SK-N-SH treated with all-trans-retinoic acid at 6 μM for 48 hours (cell line): ENCODE measurements around the gene PIGS.

ENCODE experiments used
- ARNTL ChIP-seq: fragments of 450-650 bp; formaldehyde crosslinking; IDR thresholded peaks from 2 replicates; pipeline ENCODE4 v1.5.0; 2020; ENCODE audit warnings: low read depth, mild to moderate bottlenecking, moderate library complexity, borderline replicate concordance
- BACH2 ChIP-seq: fragments of 250-450 bp; sonication (Bioruptor Pico); IDR thresholded peaks from 2 replicates; pipeline ENCODE4 v1.9.0; 2021; ENCODE audit warnings: mild to moderate bottlenecking, borderline replicate concordance
- ESRRG ChIP-seq: fragments of 250-450 bp; sonication (Bioruptor Pico); IDR thresholded peaks from 2 replicates; pipeline ENCODE4 v1.6.1; 2021; ENCODE audit warnings: mild to moderate bottlenecking
- ISL1 ChIP-seq: fragments of 250-450 bp; sonication (Bioruptor Pico); IDR thresholded peaks from 2 replicates; pipeline ENCODE4 v2.1.2; 2022; ENCODE audit warnings: mild to moderate bottlenecking, moderate library complexity
- OSR1 ChIP-seq: fragments of 250-450 bp; sonication (Bioruptor Pico); IDR thresholded peaks from 2 replicates; pipeline ENCODE4 v1.8.0; 2022; ENCODE audit warnings: moderate library complexity, mild to moderate bottlenecking, inconsistent platforms
- RARB ChIP-seq: fragments of 250-450 bp; sonication (Bioruptor Pico); IDR thresholded peaks from 2 replicates; pipeline ENCODE4 v1.8.0; 2021; ENCODE audit warnings: mild to moderate bottlenecking, moderate library complexity
- TCF4 ChIP-seq: fragments of 250-450 bp; sonication (Bioruptor Pico); IDR thresholded peaks from 2 replicates; pipeline ENCODE4 v1.8.0; 2021; ENCODE audit warnings: mild to moderate bottlenecking, moderate library complexity, borderline replicate concordance
- TOX ChIP-seq: fragments of 250-450 bp; sonication (Bioruptor Pico); IDR thresholded peaks from 2 replicates; pipeline ENCODE4 v1.8.0; 2021; ENCODE audit warnings: mild to moderate bottlenecking, moderate library complexity, borderline replicate concordance
- ZFP30 ChIP-seq: fragments of 450-650 bp; formaldehyde crosslinking; IDR thresholded peaks from 2 replicates; pipeline ENCODE4 v1.5.0; 2022; ENCODE audit warnings: mild to moderate bottlenecking, moderate library complexity
- TF ChIP-seq, protein P1 (sequence below): fragments of 250-450 bp; sonication (Bioruptor Pico); IDR thresholded peaks from 2 replicates; pipeline ENCODE4 v1.5.1; 2020; ENCODE audit warnings: low read depth, mild to moderate bottlenecking, moderate library complexity
- TF ChIP-seq, protein P2 (sequence below): fragments of 250-450 bp; sonication (Bioruptor Pico); IDR thresholded peaks from 2 replicates; pipeline ENCODE4 v1.5.0; 2020; ENCODE audit warnings: mild to moderate bottlenecking, moderate library complexity
- TF ChIP-seq, protein P3 (sequence below): fragments of 250-450 bp; sonication (Bioruptor Pico); IDR thresholded peaks from 2 replicates; pipeline ENCODE4 v1.8.0; 2020; ENCODE audit warnings: mild to moderate bottlenecking, moderate library complexity, borderline replicate concordance

DNA sequence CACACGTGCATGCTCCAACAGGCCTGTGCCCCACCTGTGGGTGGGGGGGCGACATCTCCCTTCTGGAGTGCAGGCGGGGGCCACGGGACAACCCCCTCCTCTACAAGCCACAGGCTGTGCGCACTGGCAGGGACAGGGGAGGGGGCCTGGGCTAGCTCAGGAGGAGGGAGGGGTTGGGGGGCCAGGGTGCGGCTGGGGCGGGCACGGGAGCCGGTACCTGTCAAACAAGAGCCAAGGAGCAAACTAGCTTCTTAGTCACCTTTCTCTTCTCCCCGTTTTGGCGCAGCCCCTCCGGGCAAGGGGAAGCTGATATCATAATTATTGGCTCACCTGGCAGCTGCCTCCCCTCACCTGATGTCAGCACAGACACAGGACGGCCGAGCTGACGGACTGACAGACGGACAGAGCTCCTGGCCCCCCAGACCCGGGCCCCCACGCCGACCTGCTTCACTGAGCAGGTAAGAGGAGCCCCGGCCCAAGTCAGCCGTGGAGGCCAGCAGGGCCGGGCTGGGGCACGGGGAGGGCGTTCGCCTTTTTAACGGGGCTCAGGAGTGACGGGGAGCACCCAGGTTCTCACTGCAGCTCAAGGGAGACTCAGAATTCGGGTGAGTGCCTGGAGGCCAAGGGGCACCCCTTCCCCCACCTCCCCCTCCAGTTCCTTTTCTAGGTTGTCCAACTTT lies 65.2 kb downstream of the PIGS start, which contains the start of gene FOXN1:
- TF ChIP-seq ARNTL (CRISPR knock-in tag) (no peak), ZFP30 (CRISPR knock-in tag) (no peak), OSR1 (CRISPR knock-in tag) (no peak), ESRRG (CRISPR knock-in tag) (no peak), TOX (CRISPR knock-in tag) (no peak), TCF4 (CRISPR knock-in tag) (no peak), RARB (CRISPR knock-in tag) (no peak), BACH2 (CRISPR knock-in tag) (no peak), ISL1 (no peak)
- TF ChIP-seq, protein P1, sequence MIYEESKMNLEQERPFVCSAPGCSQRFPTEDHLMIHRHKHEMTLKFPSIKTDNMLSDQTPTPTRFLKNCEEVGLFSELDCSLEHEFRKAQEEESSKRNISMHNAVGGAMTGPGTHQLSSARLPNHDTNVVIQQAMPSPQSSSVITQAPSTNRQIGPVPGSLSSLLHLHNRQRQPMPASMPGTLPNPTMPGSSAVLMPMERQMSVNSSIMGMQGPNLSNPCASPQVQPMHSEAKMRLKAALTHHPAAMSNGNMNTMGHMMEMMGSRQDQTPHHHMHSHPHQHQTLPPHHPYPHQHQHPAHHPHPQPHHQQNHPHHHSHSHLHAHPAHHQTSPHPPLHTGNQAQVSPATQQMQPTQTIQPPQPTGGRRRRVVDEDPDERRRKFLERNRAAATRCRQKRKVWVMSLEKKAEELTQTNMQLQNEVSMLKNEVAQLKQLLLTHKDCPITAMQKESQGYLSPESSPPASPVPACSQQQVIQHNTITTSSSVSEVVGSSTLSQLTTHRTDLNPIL (CRISPR knock-in tag) = no peak
- TF ChIP-seq, protein P2, sequence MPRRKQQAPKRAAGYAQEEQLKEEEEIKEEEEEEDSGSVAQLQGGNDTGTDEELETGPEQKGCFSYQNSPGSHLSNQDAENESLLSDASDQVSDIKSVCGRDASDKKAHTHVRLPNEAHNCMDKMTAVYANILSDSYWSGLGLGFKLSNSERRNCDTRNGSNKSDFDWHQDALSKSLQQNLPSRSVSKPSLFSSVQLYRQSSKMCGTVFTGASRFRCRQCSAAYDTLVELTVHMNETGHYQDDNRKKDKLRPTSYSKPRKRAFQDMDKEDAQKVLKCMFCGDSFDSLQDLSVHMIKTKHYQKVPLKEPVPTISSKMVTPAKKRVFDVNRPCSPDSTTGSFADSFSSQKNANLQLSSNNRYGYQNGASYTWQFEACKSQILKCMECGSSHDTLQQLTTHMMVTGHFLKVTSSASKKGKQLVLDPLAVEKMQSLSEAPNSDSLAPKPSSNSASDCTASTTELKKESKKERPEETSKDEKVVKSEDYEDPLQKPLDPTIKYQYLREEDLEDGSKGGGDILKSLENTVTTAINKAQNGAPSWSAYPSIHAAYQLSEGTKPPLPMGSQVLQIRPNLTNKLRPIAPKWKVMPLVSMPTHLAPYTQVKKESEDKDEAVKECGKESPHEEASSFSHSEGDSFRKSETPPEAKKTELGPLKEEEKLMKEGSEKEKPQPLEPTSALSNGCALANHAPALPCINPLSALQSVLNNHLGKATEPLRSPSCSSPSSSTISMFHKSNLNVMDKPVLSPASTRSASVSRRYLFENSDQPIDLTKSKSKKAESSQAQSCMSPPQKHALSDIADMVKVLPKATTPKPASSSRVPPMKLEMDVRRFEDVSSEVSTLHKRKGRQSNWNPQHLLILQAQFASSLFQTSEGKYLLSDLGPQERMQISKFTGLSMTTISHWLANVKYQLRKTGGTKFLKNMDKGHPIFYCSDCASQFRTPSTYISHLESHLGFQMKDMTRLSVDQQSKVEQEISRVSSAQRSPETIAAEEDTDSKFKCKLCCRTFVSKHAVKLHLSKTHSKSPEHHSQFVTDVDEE (CRISPR knock-in tag) = no peak
- TF ChIP-seq, protein P3, sequence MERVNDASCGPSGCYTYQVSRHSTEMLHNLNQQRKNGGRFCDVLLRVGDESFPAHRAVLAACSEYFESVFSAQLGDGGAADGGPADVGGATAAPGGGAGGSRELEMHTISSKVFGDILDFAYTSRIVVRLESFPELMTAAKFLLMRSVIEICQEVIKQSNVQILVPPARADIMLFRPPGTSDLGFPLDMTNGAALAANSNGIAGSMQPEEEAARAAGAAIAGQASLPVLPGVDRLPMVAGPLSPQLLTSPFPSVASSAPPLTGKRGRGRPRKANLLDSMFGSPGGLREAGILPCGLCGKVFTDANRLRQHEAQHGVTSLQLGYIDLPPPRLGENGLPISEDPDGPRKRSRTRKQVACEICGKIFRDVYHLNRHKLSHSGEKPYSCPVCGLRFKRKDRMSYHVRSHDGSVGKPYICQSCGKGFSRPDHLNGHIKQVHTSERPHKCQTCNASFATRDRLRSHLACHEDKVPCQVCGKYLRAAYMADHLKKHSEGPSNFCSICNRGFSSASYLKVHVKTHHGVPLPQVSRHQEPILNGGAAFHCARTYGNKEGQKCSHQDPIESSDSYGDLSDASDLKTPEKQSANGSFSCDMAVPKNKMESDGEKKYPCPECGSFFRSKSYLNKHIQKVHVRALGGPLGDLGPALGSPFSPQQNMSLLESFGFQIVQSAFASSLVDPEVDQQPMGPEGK (CRISPR knock-in tag) = no peak
